ENCODE measurements around the gene MBTPS1.

- TF ChIP-seq POLR2A (IDR thresholded peaks at IDR 0.05) (no peak), CTCF (IDR thresholded peaks at IDR 0.05) (no peak)
Measured at GRCh38 chr16:84042879-84043485, 73.8 kb downstream of the MBTPS1 start.

Data from ovary (tissue), 3 donors.